HepG2 (cell line): ENCODE results near the gene NECTIN2. TPM values are rescaled to one million over a fixed set of nuclear protein-coding genes. Genes with fewer than 3 reads are reported as not detected.

Experiments used
- AHR ChIP-seq: IDR thresholded peaks from 2 replicates; pipeline ENCODE4 v1.6.1; 2018; ENCODE audit warnings: missing genetic modification reagents, missing compliant biosample characterization
- BCLAF1 ChIP-seq: fragments of 450-650 bp; IDR thresholded peaks from 2 replicates; pipeline ENCODE4 v1.6.1; 2017; ENCODE audit warnings: mild to moderate bottlenecking
- DNMT1 ChIP-seq: sonication (generic); formaldehyde crosslinking; IDR thresholded peaks from 2 replicates; pipeline ENCODE4 v1.5.1; 2020; ENCODE audit warnings: mild to moderate bottlenecking, missing genetic modification reagents
- ETS1 ChIP-seq: sonication (generic); formaldehyde crosslinking; IDR thresholded peaks from 2 replicates; pipeline ENCODE4 v1.4.0; 2020; ENCODE audit warnings: missing genetic modification reagents
- GATAD1 ChIP-seq: IDR thresholded peaks from 2 replicates; pipeline ENCODE4 v1.6.1; 2016; ENCODE audit warnings: missing genetic modification reagents, missing compliant biosample characterization
- HOXD1 ChIP-seq: sonication (generic); formaldehyde crosslinking; IDR thresholded peaks from 2 replicates; pipeline ENCODE4 v1.5.0; 2020; ENCODE audit warnings: missing genetic modification reagents
- NCOA2 ChIP-seq: sonication (generic); formaldehyde crosslinking; IDR thresholded peaks from 2 replicates; pipeline ENCODE4 v1.8.0; 2022; ENCODE audit warnings: inconsistent platforms
- PRMT3 ChIP-seq: sonication (generic); formaldehyde crosslinking; IDR thresholded peaks from 2 replicates; pipeline ENCODE4 v1.8.1; 2022; ENCODE audit warnings: low read depth, mild to moderate bottlenecking, moderate library complexity, missing genetic modification reagents, borderline replicate concordance
- SOX6 ChIP-seq, 2 experiments: fragments of 450-650 bp in 1 of 2; sonication (generic) in 1 of 2; formaldehyde crosslinking in 1 of 2; IDR thresholded peaks; 2 replicates each; pipeline versions ENCODE4 v1.4.0 to v1.6.1; 2017 to 2020; ENCODE audit warnings: antibody characterized with exemption in 1 of 2, mild to moderate bottlenecking in 1 of 2, missing genetic modification reagents in 1 of 2
- ZBTB42 ChIP-seq: sonication (generic); formaldehyde crosslinking; IDR thresholded peaks from 2 replicates; pipeline ENCODE4 v1.5.0; 2020; ENCODE audit warnings: mild to moderate bottlenecking, missing genetic modification reagents
- ZFY ChIP-seq: sonication (generic); formaldehyde crosslinking; IDR thresholded peaks from 2 replicates; pipeline ENCODE4 v1.4.0; 2020; ENCODE audit warnings: missing genetic modification reagents
- ZMYM3 ChIP-seq: sonication (generic); formaldehyde crosslinking; IDR thresholded peaks from 2 replicates; pipeline ENCODE4 v1.5.1; 2020; ENCODE audit warnings: mild to moderate bottlenecking, missing genetic modification reagents
- ZNF12 ChIP-seq: sonication (generic); formaldehyde crosslinking; IDR thresholded peaks from 2 replicates; pipeline ENCODE4 v1.5.0; 2020; ENCODE audit warnings: missing genetic modification reagents
- ZNF292 ChIP-seq: sonication (generic); formaldehyde crosslinking; IDR thresholded peaks from 2 replicates; pipeline ENCODE4 v1.8.1; 2022; ENCODE audit warnings: mild to moderate bottlenecking, low read depth, missing genetic modification reagents, borderline replicate concordance
- ZNF761 ChIP-seq: sonication (generic); formaldehyde crosslinking; conservative IDR thresholded peaks from 2 replicates; pipeline ENCODE4 v1.4.0; 2020; ENCODE audit warnings: mild to moderate bottlenecking, missing genetic modification reagents
- ZNF788 ChIP-seq: sonication (generic); formaldehyde crosslinking; IDR thresholded peaks from 2 replicates; pipeline ENCODE4 v1.5.0; 2020; ENCODE audit warnings: mild to moderate bottlenecking, missing genetic modification reagents, borderline replicate concordance
- ZNF878 ChIP-seq: sonication (generic); formaldehyde crosslinking; IDR thresholded peaks from 2 replicates; pipeline ENCODE4 v1.8.1; 2023; ENCODE audit warnings: mild to moderate bottlenecking, missing genetic modification reagents, moderate library complexity
- ZSCAN12 ChIP-seq: sonication (generic); formaldehyde crosslinking; IDR thresholded peaks from 2 replicates; pipeline ENCODE4 v1.9.0; 2021; ENCODE audit warnings: mild to moderate bottlenecking, missing genetic modification reagents
- polyA plus RNA-seq, 8 experiments: library from polyadenylated mRNA; depleted of rRNA in 3 of 8; stranded (reverse) in 7 of 8; unstranded in 1 of 8; fragments of >200 nt; fragmentation: Illumina TruSeq in 4 of 8; extraction: Trizol in 4 of 8; gene quantifications; 2 replicates each; pipeline versions ENCODE4 v1.2.1 to v1.2.3, GENCODE V29; 2011 to 2016; ENCODE audit warnings: low read depth in 4 of 8, missing spikeins in 1 of 8, mixed read lengths in 1 of 8; ENCODE audit not compliant: insufficient read depth in 1 of 8
- total RNA-seq, 5 experiments: library from RNA; depleted of rRNA; stranded (reverse); fragments of >200 nt; fragmentation: Illumina TruSeq; extraction: Trizol; gene quantifications; 2 replicates each; pipeline ENCODE4 v1.2.3, GENCODE V29; 2016; ENCODE audit warnings: low read depth in 1 of 5
- TF ChIP-seq, protein P1 (sequence below): sonication (generic); formaldehyde crosslinking; IDR thresholded peaks from 2 replicates; pipeline ENCODE4 v1.9.0; 2021; ENCODE audit warnings: missing genetic modification reagents, borderline replicate concordance
- TF ChIP-seq, protein P2 (sequence below): IDR thresholded peaks from 2 replicates; pipeline ENCODE4 v1.6.1; 2016; ENCODE audit warnings: mild to moderate bottlenecking, missing biosample characterization, missing genetic modification reagents

Gene NECTIN2
- total and polyA plus RNA-seq, 2 of the 13 experiments (the other 11 are each of a cell fraction or from before 2014, with no cell fraction given), result 75.4 to 114 TPM

- TF ChIP-seq ETS1 (CRISPR knock-in tag) (no peak), AHR (CRISPR knock-in tag) (peak; percentile 68; the same call in 1 of the 2 replicates), ZNF761 (CRISPR knock-in tag) (peak; percentile 83), ZNF12 (CRISPR knock-in tag) (peak; percentile 45; the same call in 1 of the 2 replicates), ZNF788 (CRISPR knock-in tag) (peak; percentile 98), BCLAF1 (no peak), PRMT3 (CRISPR knock-in tag) (peak; percentile 87; the same call in 1 of the 2 replicates), ZSCAN12 (peak; percentile 58; the same call in 1 of the 2 replicates), SOX6 (IDR thresholded peaks at IDR 0.05) (no peak), SOX6 (CRISPR knock-in tag; IDR thresholded peaks at IDR 0.05) (peak; percentile 97), ZFY (peak; percentile 44; the same call in 1 of the 2 replicates), DNMT1 (CRISPR knock-in tag) (no peak), ZNF878 (CRISPR knock-in tag) (peak; percentile 96), ZNF292 (CRISPR knock-in tag) (peak; percentile 93), HOXD1 (peak; percentile 87; the same call in 1 of the 2 replicates), ZBTB42 (CRISPR knock-in tag) (peak; percentile 56; the same call in 1 of the 2 replicates), GATAD1 (CRISPR knock-in tag) (peak; percentile 80), NCOA2 (CRISPR knock-in tag) (peak; percentile 99), ZMYM3 (CRISPR knock-in tag) (peak; percentile 95)
- TF ChIP-seq, protein P1, sequence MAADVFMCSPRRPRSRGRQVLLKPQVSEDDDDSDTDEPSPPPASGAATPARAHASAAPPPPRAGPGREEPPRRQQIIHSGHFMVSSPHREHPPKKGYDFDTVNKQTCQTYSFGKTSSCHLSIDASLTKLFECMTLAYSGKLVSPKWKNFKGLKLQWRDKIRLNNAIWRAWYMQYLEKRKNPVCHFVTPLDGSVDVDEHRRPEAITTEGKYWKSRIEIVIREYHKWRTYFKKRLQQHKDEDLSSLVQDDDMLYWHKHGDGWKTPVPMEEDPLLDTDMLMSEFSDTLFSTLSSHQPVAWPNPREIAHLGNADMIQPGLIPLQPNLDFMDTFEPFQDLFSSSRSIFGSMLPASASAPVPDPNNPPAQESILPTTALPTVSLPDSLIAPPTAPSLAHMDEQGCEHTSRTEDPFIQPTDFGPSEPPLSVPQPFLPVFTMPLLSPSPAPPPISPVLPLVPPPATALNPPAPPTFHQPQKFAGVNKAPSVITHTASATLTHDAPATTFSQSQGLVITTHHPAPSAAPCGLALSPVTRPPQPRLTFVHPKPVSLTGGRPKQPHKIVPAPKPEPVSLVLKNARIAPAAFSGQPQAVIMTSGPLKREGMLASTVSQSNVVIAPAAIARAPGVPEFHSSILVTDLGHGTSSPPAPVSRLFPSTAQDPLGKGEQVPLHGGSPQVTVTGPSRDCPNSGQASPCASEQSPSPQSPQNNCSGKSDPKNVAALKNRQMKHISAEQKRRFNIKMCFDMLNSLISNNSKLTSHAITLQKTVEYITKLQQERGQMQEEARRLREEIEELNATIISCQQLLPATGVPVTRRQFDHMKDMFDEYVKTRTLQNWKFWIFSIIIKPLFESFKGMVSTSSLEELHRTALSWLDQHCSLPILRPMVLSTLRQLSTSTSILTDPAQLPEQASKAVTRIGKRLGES (CRISPR knock-in tag), result peak; percentile 92
- TF ChIP-seq, protein P2, sequence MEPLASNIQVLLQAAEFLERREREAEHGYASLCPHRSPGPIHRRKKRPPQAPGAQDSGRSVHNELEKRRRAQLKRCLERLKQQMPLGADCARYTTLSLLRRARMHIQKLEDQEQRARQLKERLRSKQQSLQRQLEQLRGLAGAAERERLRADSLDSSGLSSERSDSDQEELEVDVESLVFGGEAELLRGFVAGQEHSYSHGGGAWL (CRISPR knock-in tag), result peak; percentile 90
These were observed 79.2 kb downstream of the NECTIN2 start (continued) for GRCh38 chr19:44925114-44925891.
